ENCODE measurements around the gene KLF13.

KLF13 gene

DNA sequence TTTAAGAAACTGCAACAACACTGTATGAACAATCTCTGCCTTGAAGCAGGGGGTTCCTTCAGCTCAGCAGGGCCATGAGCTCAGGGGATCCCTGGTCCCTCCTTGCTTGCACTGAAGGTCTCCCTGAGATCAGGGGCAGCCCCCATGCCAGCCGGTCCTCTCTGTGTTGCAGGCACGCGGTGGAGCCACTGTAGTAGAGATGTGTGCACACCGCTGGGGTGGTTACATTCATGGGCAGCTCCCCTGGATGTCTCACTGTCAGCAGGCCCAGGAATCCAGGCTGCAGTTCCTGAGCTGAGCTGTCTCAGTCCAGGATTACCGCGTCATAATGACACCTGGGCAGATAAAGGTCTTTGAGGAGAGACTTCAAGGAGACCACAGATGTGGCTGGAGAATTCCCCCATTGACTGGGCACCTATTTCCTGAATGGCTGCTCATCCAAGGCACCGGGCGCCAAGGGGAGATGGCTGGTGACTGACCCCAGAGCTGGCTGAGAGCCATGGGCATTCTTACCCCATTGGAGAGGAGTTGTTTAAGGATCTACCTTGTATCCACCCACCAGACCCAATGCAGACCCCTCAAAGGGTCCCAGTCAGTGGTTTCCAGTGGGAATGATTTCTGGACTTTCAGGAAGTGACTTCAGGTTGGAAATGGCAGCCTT lies 10.4 kb upstream of the KLF13 start:
- DNase-seq (ENCODE audit: low spot score), result no peak

DNA sequence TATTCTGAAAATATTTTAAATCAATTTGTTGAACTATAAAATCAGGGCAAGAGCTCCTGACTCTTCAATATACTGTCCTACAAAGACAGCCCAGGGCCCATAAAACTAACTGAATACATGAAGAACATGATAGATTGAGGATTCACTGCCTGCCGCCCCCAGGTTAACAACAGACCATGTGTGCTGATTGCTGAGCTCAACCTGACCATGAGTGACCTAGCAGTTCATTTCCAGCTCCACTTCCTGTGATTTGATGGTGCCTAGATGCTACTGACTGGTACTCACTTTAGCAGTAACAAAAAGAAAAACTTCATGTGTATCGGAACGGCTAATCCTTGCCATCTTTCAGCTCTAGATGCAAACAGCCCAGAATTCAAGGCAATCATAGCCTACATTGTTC lies 9.6 kb upstream of the KLF13 start:
- DNase-seq (ENCODE audit: low spot score), result no peak

DNA sequence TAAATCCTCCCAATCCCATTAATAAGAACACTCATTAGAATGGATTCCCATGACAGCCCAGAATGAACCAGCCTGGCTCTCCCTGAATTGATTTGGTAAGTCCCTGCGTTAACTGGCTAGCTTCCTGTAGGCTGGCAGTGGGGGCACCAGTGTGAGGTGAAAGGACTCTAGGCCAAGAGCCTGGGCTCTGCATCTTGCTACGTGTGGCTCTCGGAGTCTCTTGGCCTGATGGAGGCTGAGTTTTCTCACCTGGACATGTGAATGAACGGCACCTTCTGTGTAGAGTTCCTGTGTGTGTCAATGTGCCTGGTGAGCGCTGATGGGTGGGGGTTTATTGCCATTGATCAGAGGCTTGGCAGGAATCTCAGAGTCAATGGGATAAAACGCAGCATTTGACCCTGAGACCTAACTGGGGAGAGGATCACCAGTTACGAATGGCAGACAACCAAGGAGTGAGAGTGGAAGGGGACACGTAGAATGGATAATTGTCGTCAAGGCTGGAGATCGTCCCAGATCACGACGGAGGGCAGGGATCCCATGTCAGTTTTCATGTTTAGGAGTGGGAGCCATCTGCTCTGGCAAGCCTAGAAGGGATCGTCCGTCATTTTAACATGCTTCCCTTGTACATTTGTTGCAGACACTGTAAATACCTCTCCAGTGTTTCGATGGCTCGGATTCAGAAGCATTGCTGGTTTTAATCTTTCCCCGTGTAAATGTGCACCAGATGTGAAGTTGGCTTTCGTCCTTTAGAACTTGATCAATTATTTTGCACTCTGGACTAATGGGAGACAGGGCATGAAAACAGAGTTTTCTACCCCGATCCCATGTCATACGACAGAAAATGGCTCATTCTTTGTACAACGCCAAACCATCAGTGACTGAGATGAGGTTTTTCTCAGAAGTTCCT lies 9.0 kb upstream of the KLF13 start:
- no peak for DNase-seq (ENCODE audit: low spot score)

DNA sequence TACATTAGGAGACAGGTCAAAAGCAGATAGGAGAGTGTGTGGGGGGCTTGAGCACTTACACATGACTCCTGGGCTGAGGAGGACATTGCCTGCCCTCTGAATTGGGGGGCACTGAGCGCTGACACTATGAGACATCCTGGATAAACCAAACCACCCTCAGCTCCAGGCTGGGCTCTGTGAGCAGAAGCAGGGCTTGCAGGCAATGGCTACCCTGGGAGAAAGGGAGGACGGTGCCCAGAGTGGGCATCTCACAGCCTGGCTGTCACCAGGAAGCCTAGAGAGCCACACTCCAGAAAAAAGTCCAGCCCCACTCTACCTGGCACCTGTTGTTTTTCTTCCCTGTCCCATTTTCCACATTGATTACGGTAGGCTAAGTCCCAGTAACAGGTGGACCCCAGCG lies 8.2 kb upstream of the KLF13 start:
- no peak for DNase-seq (ENCODE audit: low spot score)

DNA sequence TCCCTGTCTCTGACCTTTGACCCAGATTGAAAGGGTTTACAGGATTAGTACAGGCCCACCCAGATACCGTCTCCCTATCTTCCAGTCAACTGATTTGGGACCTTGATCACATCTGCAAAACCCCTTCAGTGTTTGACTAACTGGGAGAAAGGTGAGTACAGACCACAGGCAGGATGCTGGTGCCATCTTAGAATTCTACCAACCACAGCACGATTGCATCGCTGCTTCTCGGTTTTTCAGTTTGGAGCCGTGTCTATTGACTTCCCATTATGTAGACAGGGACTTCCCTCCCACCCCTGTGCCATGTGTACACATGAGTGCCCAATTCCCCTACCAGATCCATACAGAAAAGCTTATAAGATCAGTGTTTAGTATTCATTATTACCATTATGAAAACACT lies 6.6 kb upstream of the KLF13 start:
- no peak for DNase-seq (ENCODE audit: low spot score)

DNA sequence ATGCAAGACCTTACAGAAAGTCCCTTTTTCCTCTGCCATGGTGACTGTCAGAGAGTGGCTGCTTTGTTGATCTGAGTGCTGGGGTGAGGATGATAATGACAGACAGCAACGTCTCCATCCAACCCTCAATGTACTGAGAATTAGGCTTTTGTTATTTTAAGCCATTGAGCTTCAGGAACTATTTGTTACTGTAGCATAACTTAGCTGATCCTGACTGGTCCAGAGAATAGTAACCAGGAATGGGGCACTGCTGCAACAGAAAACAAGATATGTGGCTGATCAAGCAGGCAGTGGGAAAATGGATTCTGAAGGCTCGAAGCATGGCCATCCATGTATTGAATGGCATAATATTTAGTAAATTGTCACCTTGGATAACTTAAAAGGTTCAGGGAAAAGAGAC lies 5.2 kb upstream of the KLF13 start:
- DNase-seq (ENCODE audit: low spot score), result no peak

DNA sequence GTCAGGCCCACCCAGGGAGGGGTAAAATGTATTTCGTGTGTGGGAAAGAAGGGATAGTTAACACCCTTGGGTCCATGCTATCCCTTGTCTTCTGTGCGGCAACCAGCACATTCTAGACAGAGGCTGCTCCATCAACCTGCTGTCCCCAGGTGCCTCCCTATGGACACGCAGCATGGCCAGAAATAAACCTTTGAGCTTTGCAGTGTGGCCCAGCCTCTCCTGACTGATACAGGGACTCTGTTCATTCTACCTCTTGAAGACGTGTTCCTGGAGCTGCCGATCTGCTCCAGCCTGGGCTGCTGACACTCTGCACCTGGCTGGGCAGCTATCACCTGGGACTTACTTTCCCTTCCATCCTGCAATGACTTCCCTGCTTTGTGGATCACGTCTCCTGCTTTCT lies 4.1 kb upstream of the KLF13 start:
- DNase-seq (ENCODE audit: low spot score), result no peak

DNA sequence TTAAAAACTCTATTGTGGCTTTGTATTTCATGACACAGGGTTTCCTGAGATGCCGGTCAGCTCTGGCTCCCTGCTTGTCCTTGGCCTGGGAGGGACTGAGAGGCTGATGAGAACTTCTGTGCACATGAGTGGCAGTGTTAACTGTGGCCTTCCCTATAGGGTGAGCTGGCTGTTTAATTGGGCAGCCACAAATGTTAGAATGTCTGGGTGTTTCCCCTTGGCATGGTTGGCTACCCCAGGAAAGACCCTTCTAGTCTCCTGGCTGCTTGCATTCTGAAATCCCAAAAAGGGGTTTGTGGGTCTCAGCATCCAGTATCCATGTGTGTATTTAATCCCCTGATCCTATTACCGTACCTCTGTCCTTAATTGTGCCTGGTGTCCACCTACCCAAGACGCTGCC lies 3.0 kb upstream of the KLF13 start:
- no peak for DNase-seq (ENCODE audit: low spot score)

DNA sequence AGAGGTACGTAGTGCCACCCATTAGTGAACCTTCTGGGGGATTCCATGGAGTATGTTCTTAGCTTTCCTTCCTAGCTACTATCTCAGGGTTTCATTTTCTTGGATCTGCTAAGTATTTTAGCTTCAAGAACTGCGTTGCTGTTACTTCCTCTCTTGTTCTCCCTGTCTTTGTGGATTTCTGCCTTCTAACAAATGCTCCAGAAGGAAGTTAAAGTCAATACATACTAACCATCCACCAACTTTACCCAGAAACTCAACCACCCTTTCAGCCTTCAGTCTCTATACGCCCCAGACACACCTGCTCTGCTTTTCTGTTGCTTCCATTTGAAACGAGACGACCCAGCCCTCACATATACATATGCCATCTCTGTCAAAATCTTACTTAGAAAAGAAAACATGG lies 2.4 kb upstream of the KLF13 start:
- no peak for DNase-seq (ENCODE audit: low spot score)

DNA sequence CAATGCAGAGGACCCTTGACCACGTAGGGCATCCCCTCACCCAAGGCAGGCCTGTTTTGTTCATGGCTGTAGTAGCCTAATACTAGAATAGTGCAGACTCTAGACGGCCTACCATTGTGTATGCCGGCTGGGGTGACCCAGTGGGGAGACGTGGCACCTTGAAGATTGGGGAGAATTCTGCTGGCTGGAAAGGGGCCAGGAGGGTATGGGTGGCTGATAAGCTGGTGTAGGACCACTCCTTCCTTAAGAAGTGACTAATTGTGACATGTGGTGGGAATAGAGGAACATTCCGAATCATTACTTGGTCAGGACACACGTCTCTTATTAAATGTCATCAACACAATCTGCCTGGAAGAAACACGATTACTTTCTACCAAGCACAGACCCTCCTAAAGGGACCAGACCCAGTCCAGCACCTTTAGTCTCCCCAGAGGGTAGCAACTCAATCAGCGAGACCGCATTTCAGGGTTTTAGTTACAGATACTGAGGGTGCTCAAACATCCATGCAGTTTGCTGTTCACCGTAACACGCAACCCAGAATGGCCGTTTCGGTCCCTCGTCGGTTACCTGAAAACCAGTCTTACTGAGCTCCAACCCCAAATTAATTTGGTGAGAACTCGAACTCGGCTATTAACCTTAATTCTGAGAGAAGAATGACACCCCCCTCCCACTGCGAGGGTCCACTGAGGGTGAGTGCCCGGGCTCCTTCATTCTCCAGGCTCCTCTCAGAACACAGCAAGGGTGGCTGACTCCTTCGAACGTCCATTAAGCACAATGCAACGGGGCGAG lies 1.6 kb upstream of the KLF13 start:
- no peak for DNase-seq (ENCODE audit: low spot score)

DNA sequence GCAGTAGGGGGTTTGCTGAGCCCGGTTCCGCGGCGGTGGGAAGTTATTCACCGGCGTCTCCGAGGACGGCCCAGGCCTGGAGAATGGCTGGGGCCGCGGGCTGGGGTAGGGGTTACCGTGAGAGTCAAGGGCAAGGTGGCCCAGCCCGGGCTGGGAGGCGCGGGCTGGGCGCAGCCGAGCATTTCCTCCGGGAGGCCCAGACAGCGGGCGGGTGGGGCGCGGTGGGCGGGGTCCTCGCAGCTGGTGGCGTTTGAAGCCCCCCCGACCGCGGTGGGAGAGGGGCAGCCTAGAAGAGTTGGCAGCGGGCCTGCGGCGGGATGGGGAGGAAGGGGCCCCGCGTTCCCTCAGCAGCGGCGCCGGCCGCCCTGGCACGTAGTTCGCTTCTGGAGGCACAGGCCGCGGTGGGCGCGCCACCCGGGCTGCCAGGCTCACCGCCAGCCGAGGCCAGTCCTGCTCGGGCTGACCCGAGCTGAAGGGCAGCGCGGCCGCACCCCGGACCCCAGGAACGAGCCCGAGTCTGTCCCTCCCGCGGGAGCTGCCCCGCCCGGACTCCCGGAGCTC lies 960 bp upstream of the KLF13 start:
- DNase-seq (ENCODE audit: low spot score), result peak; percentile 63

DNA sequence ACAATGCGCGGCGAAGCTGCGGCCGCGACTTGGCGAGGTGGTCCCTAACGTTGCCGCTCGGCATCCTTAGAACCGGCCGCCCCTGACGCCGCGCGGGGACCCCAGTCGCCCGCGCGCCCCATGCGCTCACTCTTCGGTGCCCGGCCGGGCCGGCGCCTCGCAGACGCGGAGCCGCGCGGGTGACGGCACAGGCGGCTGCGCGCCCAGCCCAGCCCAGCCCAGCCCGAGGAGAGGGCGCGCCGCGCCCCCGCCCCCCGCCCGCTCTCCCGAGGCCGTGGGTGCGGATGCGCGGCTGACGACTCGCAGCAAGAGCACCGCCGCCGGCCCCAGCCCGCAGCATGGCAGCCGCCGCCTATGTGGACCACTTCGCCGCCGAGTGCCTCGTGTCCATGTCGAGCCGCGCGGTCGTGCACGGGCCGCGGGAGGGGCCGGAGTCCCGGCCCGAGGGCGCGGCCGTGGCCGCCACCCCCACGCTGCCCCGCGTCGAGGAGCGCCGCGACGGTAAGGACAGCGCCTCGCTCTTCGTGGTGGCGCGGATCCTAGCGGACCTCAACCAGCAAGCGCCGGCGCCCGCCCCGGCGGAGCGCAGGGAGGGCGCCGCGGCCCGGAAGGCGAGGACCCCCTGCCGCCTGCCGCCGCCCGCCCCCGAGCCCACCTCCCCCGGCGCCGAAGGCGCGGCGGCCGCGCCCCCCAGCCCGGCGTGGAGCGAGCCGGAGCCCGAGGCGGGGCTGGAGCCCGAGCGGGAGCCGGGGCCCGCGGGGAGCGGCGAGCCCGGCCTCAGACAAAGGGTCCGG lies 437 bp downstream of the KLF13 start:
- DNase-seq (ENCODE audit: low spot score), result peak; percentile 83

DNA sequence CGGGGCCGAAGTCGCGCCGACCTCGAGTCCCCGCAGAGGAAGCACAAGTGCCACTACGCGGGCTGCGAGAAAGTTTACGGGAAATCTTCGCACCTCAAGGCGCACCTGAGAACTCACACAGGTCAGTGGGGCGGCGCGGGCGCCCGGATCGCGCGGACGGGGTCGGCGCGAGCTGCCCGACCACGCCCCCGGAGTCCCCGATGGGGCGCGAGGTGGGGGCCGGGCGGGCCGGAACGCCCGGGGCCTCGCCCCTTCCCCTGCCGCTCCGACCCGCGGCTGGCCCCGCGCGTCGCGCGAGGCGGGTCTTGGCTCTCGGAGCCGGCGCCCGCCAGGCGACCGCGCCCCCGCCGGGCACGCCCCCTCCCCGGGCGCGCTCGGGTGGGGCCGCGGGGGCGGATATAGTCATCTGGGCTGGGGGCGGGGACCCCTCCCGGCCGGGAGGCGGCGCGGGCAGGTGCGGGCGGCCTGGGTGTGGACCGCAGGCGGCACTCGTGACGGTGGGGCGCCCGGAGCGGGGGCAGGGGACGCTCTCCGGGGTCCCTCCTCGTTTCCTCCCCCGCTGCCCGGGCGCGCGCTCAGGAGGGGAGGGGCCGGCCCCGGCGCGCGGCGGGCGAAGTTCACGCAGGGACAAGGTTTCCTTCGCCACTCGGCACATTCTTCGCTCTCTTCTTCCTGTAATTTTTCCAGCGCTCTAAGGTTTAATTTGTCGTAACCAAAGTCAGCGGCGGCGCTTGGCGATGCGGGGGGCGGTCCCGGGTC lies 1.2 kb downstream of the KLF13 start:
- DNase-seq (ENCODE audit: low spot score), result peak; percentile 76

DNA sequence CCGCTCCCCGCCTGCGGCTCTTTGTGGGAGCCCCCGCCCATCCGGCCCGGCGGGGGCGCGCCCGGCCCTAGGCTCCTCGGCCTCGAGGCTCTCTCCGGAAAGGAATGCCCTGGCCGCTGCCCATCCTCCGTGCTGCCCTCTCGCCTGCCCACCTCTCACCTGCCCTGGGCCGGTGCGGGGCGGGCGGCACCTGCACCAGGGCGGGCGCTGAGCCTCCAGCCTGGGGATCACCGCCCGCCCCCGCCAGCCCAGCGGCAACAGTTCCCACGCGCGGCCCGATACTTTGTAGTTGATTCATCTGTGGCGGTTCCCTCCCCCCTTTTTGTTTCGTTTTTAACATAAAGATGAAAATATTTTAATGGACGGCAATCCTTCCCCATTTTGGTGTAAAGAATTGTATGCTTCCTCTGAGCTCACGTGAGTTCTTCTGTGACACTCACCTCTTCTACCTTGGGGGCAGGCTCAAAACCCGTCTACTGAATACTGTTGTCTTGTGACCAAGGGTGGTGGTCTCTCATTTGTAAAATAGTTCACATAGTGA lies 1.9 kb downstream of the KLF13 start:
- peak; percentile 65 for DNase-seq (ENCODE audit: low spot score)

DNA sequence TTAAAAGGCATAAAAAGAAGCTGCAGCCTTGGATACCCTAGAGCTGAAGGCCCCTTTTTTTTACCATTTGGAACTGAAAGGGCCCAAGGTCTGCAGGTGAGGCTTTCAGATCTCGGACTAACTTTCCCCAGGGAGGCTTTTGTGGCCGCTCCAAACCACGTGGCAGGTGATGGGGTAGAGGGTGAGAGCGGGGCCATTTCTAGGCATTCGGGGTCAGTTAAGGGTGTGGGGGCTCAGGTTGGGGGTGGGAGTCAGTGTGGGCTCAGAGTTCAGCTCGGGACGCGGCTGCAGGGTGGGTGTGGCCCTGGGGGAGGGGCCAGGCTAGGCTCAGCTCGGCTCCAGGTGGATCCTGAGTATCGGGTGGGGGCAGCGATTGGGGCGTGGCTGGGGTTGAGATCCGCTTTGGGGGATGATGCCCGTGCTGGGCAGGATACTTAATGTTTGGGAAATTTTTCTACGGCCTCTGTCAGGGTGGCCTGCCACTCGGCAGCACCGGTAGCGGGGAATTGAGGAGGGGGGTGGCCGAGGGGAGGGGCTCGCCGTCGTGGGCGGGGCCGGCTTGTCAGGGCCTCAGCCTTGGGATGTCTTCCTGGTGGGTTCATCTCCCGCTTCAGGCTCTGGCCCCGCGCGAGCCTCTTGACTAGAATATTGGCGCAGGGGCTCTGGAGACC lies 2.5 kb downstream of the KLF13 start:
- DNase-seq (ENCODE audit: low spot score), result no peak

DNA sequence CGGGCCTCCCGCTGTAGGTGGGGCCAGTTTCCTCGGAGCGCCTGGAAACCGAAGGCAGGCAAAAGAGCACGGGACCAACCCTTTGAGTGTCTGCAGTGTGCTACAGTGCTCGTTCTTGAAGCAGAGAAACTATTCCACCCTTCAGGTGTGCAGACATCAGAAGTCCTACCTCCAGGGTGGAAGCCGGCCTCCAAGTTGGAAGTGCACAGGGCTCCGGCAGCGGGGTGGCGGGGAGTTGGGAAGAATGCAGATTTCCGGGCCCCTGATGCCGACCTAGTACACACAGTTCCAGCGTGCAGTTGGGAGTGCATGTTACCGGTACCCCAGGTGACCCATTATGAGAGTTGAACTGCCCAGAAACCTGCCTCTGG lies 3.0 kb downstream of the KLF13 start:
- DNase-seq (ENCODE audit: low spot score), result no peak

DNA sequence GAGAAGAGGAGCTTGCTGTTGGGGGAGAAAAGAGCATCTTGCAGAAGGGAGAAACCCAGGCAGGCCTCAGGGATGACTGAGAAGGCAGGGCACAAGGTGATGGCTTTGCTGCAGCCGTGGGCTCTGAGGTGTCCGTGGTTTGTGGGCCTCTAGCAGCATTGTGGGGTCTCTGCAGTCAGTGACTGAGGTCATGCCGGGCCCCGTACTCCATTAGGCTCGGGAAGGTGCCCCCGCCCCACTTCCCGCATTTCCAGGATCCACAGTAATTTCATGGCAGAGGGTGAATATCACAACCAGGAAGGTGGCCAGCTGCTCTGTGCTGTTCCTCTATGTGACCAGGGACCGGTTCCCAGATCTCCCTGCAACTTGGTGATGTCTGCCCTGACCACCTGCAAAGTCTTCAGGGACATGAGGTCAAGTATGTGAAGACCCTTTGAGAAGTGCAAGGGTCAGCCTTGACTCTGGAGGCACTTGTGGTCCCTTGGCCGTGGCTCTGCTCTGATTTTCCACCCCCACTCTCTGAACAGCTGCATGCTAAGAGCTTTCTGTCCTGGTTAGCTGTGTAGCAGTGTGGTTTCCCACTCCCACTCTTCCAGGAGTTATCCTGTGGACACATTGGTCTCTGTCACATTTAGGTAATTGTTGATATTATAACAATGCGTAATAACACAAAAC lies 3.6 kb downstream of the KLF13 start:
- no peak for DNase-seq (ENCODE audit: low spot score)

DNA sequence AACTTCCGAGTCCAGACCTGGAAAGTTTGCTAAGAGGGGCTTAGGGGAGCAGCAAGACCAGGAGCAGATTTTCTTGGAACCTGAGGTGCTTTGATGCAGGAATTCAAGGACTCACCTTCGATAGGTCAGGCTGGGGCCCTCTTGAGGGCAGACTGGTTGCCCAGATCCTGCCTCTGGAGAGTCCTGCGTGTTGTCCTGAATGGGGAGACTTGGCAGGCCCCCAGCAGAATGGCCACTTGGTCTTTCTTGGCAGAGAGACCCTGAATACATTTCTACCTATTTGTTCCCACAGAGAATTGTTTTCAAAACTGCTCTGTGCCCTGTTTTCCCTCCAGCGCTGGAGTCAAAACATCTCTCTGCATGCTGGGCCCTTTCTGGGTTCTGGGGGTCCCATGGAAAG lies 4.2 kb downstream of the KLF13 start:
- DNase-seq (ENCODE audit: low spot score), result no peak

DNA sequence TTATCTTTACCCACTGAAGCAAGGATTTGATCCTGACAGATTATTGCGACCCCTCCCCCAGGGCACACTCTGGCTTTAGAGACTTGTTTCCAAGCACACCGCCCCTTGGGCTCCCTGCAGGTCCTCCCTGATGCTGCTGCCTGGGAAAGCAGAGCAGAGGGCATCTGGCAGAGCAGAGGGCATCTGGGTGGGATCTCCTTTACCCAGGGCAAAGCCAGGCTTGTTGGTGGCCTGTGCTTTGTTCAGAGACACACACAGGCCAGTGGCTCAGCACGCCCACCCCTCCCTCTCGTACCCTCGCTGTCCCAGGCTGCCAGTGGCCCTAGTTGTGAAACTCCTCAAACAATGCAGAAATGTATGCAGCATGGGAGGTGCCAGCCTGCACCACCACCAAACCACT lies 4.8 kb downstream of the KLF13 start:
- DNase-seq (ENCODE audit: low spot score), result no peak

Measured in AG20443 (cell line).